Skin of body (tissue), 2 donors: ENCODE measurements around the gene TADA3. TPM values are rescaled to one million over a fixed set of nuclear protein-coding genes. Genes with fewer than 3 reads are reported as not detected.

Source experiments
- DNase-seq: peaks from one replicate; lab custom pipeline; 2025; lab: John Stamatoyannopoulos, UW
- total RNA-seq: library from RNA; depleted of rRNA; stranded (reverse); fragments of >200 nt; gene quantifications from one replicate; pipeline ENCODE4 v1.2.3, GENCODE V29; 2014

The TADA3 gene
- 20.8 TPM for total RNA-seq

- peak; percentile 97 for DNase-seq
These were observed at the start of gene TADA3, which contains the start of gene ARPC4 for GRCh38 chr3:9792405-9793160. TSS of gene TADA3 (minus strand) at chr3:9792473. CDS start at chr3:9791466, 1,007 bp downstream. TSS of gene ARPC4 (plus strand) at chr3:9793082. CDS start at chr3:9793122, 40 bp downstream.

GRCh38 chr3:9841015-9841414 lies 48.7 kb upstream of the TADA3 start:
- no peak for DNase-seq

GRCh38 chr3:9838856-9839255 lies 46.6 kb upstream of the TADA3 start:
- no peak for DNase-seq

DNA sequence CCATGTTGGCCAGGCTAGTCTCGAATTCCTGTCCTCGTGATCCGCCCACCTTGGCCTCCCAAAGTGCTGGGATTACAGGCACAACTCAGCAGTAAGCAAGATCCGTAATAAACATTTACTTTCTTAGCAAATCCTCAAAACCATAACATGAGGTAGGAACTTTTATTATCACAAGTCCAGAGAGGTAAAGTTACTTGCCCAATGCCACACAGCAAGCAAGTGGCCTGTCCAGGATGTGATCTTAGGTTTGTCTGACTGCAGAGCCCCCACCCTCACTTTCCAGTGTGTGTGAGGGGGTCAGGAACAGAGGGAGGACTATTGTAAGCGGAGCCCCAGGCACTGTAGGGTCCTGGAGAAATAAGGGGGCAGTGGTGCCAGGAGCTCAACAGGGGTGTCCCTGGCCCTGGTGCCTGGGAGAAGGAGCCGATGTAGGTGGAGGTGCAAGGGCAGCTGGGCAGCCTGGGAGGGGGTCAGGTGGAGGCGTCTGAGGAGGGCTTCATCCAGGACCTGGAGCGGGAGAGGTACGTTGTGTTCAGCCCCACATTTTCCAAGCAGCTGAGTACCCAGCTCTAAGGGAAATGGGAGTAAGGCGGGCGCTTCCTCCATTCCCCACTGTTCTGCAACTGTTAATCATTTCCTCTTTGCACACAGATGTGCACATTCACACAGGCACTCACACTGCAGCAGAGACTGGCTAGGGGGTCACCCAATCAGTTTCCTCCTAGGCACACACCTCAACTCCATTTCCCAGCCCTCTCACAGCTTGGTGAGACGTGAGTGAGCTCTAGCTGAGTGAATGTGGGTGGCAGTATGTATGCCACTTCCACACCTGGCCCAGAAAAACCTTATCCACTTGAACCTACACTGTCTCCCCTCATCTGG lies 45.7 kb upstream of the TADA3 start:
- no peak for DNase-seq

- no peak for DNase-seq
These were observed 42.5 kb upstream of the TADA3 start for GRCh38 chr3:9834520-9835380.

DNA sequence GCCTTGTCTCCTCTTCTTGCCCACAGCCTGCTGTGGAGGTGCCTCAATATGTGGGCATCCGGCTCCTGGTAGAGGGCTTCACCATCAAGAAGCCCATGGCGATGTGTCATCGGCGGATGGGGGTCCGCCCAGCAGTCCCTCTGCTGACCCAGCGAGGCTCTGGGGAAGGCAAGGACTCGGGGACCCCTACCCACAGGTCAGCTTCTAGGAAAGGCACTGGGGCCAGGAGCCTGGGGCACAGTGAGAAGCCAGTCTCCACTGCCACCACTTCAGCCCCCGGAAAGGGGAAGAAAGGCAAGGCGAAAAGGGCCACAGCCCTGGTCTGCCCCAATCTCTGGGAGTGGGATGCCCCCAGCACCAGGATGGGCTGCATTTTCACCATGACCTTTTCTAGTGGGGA lies 40.8 kb upstream of the TADA3 start:
- no peak for DNase-seq

- DNase-seq = no peak
These were observed 39.0 kb upstream of the TADA3 start for GRCh38 chr3:9831253-9831652.

GRCh38 chr3:9828801-9829755 lies 36.8 kb upstream of the TADA3 start:
- DNase-seq = no peak

DNA sequence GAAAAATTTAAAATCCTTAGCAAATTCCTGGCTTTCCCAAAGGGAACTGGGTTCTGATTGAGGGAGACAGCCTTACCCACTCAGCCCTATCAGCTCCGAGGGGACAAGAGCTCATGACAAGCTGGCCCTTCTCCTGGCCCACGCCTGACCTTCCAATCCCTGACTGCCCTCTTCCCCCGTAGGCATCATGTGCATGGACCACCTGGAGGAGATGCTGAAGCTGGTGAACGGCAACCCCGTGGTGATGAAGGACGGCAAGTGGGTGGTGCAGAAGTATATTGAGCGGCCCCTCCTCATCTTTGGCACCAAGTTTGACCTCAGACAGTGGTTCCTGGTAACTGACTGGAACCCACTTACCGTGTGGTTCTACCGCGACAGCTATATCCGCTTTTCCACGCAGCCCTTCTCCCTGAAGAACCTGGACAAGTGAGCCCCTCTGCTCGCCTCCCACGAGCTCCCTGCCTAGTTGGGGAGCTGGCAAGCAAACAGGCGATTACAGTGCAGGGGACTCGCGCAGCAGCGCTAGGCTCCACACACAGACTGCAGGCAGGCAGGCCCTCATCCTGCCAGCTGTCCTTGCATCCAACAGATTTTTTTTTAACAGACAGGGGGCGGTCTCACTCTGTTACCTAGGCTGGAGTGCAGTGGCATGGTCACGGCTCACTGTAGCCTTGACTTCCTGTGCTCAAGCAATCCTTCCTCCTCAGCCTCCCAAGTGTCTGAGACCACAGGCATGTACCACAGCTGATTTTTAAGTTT lies 34.7 kb upstream of the TADA3 start:
- no peak for DNase-seq

DNA sequence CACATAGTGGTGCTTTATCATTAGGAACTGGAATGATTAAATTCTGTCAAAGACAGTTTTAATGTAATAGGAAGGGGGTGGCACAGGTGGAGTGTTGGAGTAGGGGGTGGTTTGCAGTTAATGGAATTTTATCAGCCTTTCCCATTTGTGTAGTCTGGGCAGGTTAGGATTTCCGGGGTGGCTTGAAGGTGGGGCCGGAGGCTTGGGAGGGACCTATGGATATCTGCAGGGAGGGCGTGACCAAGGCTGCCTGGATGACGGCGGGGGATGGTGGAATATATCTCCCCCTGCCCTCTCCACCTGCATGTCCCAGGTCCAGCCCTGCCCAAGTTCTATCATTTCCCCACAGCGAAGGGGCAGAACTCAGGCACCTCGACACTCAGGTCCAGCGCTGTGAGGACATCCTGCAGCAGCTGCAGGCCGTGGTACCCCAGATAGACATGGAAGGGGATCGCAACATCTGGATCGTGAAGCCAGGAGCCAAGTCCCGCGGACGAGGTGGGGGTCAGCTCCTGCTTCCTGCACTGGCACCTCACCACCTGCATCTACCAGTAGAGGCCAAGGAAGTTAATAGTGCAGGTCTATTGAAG lies 33.3 kb upstream of the TADA3 start:
- no peak for DNase-seq

DNA sequence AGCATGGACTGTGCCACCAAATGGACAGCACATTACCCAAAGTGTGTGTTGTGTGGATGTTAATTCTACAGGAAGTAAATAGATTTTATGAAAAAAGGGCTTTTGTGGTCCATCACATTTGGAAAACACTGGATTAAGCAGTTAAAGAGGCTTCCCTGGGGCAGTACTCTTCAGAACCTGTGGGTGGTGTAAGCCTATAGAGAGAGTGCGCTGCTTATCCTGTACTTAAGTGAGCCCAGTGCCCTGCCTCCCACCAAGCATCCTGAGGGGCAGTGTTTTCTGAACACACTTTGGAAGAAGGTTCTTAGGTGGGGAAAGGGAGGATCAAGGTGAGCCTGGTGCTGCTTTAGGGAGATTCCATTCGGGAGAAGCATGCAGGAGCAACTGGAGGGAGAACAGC lies 28.7 kb upstream of the TADA3 start:
- DNase-seq = no peak

GRCh38 chr3:9820543-9820942 lies 28.3 kb upstream of the TADA3 start:
- no peak for DNase-seq

GRCh38 chr3:9818666-9819335 lies 26.5 kb upstream of the TADA3 start:
- DNase-seq = no peak

DNA sequence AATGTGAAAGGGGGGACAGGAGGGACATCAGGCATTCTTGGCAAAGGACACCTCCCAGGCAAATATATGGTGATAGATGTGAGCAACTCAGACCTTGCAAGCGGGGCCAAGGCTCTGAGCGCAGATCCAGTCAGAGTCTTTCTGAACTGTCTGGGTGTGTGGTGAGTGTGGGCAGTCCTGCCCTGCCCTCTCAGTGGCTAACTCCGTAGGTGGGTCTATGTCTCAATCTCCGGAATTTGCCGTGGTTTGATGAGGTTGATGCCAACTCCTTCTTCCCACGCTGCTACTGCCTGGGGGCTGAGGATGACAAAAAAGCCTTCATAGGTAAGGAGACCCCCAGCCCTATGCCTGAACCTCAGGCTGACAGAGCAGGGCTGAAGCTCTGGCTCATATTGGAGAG lies 25.2 kb upstream of the TADA3 start:
- no peak for DNase-seq

DNA sequence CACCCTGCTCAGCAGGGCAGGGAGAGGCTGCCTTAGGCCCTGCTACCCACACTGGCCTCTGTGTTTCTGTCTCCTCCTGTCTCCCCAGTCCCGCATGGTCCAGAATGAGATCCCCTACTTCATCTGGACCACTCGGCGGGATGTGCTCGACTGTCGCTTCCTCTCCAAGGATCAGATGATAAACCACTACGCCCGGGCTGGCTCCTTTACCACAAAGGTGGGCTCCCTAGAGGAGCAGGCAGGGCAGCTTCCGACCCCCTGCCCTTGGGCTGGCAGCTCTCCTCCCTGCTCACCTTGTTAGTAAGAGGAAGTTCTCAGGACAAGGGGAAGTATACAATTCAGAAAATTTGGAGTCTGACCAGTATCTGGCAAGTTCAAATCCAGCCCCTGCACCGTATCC lies 23.7 kb upstream of the TADA3 start:
- no peak for DNase-seq

DNA sequence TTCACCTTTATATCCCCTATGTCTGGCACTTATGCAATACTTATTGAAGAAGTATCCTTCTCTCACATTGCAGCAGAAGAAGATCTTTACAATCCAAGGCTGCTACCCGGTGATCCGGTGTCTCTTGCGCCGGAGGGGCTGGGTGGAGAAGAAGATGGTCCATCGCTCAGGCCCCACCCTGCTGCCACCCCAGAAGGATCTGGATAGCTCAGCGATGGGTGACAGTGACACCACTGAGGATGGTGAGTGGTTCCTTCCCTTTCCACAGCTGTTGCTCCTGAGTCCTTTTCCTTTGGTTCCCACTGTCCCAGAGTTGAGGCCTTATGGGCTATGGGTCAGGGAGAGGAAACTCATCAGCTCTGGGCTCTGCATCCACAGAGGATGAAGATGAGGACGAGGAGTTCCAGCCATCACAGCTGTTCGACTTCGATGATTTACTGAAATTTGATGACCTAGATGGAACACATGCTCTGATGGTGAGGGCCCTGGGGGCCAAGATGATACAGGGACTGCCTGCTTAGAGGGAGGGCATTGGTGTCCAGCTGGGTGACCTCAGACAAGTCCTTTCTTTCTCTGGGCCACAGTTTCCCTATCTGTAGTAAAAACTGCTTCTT lies 20.7 kb upstream of the TADA3 start:
- DNase-seq = no peak

DNA sequence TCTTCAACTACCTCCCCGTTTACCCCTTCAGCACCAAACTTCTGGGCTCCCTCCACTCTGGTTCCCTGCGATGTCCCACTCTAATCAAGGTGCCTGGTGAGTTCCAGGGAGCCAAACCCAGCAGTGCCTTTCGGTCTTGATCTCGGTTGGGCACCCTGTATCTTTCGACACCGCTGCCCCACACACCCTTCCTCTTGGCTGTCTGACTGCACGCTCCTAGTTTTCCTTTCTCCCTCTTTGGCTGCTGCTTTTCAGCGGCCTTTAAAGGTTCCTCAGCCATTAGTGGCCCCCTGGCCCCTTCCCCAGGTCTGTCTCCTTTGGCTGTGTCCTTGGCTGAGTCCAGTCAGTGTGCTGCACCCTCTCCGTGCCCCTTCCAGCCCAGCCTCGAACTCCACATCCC lies 18.6 kb upstream of the TADA3 start:
- no peak for DNase-seq

GRCh38 chr3:9810433-9810770 lies 18.1 kb upstream of the TADA3 start:
- DNase-seq = no peak
